CD4-positive, alpha-beta T cell treated with Interleukin-15 for 4 hours (primary cell): ENCODE results near the gene MCHR1.
"Not testable (repeated sequence)": the region's sequence is repeated elsewhere in the genome, so short reads cannot be mapped to it uniquely, and the experiment has no call there.

Experiments used
- DNase-seq: peaks from one replicate; pipeline ENCODE4 v3.0.0-alpha.2; 2020; ENCODE audit warnings: low spot score

The MCHR1 gene

DNA sequence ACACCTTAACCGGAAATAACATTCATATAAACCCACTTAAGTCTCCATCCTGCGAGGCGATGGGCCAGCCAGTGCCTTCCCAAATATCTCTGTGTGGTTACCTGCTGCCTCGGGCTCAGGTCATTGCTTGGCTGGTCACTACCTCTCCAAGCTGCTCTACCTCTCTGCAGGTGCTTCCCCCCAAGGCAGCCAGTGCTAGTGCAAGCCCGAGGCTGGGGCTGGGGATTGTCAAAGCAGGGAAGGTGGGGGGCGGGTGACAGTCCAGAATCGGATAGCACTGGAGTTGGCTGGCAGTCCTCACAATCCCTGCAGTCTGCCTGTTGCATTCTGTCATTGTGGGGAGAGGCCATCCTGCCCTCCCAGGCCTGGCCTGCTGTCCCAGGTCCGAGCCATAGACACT lies 11.1 kb downstream of the MCHR1 start:
- no peak for DNase-seq

DNA sequence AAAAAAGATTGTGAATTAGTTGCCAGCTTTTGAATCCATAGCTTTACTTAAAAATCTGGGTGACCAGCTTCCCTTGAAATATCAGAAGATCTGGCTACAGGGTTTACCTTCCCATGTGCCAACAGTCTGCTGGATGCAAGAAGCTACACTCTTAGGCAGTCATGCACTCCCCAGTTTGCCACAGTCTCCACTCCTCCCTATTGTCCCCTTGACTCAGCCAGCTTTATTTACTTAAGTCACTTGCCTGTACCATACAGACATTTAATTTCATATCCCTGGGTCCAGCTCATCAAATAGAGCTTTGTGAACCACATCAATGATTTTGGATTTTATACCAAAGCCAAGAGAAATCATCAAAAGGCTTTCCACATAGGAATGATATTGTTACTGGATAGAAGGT lies 12.2 kb downstream of the MCHR1 start:
- no peak for DNase-seq

DNA sequence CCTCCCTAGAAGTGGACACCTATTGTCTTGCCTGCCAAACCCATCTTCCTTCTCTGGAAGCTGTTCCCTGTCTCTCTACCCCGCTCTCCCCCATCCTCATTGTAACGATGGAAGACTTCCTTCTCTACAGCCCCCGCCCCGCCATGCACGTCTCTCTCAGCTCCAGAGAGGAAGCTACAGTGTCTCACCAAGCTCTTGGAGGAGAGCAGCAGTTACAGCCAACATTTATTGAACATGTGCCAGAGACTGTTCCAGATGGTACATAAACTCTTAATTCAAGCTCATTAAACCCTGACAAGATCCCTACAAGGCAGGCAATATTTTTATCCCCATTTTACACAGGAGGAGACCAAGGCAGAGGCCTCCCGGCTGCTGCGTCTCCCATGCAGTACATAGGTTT lies 15.1 kb downstream of the MCHR1 start:
- DNase-seq = no peak

DNA sequence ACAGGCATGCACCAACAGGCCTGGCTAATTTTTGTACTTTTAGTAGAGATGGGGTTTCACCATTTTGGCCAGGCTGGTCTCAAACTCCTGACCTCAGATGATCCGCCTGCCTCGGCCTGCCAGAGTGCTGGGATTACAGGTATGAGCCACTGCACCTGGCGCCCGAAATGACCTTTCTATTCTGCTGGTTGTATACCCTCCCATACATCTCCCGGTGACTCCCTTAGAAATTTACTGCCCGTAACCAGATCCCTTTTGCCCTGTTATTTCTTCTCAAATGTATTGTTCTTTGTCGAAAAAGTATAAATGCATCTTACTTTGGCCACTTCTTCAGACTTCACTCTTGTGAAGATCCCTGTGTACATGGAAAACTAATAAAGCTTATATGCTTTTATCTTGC lies 22.0 kb downstream of the MCHR1 start:
- DNase-seq = no peak

DNA sequence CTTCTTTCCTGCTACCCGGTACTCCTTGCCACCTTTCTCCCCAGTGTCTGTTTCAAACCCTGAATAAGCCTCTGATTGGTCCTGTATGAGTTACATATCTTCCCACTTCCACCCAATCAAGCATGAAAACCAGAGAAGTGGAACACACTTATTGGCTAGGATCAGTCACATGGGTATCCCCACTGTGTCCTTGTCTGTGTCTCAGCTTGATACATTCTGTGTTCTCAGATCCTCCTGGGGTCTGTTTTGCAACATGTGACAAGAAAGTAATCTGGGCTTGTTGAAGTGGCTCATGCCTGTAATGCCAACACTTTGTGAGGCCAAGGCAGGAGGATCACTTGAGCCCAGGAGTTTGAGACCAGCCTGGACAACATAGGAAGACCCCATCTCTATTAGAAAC lies 23.9 kb downstream of the MCHR1 start:
- no peak for DNase-seq

DNA sequence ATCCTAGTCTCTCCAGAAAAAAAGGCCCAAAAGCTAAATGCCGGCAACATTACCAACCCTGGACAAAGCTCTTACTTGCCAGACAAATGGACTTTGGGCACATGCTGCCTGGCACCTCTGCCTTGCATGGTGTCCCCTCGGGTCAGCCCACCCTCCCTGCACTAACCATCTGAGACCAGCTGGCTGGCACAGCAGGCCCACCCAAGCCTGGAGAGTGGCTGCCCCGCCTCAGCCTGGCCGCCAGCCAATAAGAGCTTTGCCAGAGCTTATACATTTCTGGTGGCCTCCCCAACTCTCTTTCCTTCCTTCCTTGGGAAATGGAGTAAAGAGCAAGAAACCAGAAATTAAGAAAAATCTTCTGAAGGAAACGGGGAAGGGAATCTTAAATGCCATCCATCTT lies 24.5 kb downstream of the MCHR1 start:
- no peak for DNase-seq

DNA sequence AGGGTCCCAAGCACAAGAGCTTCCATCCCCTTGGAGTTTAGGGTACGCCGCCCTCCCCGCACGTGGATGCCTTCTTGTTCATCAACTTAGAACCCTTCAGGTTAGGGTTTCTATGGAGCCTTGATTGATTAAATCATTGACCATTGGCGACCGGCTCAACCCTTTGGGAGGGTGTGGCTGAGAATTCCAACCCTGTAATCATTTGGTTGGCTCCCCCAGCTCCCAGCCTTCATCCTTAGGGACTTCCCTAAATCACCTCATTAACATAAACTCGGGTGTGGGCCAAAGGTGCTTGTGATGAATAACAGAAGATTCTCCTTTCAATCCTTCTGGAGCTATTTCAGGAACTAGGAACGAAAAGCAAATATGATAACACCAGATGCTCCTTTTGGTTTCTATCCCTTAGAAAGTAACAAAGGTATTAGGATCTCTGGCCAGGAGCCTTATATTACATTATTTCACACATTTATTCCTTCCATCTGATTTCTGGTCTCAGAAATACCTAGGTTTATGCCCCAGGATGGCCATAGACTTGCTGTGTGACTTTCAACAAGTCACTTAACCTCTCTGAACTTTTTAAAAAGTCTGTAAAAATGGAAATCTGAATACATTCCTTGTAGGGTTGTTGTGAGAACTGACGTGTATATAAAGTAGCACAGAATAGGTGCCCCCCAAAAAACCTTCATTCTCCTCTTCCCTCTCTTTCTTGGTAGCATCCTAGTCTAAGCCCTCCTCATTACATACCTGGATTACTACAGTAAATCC lies 26.8 kb downstream of the MCHR1 start:
- DNase-seq = no peak

DNA sequence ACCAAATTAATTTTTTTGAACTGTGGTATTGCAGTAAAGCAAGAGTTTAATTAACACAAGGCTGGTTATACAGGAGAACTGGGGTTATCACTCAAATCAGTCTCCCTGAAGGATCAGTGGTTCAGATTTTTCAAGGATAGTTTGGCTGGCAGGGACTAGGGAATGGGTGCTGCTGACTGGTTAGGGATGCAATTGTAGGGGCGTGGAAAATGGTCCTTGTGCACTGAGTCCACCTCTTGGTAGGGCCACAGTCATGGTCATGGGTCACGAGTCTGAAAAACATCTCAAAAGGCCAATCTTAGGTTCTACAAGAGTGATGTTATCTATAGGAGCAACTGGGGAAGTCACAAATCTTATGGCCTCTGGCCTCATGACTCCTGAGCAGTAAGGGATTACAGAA lies 27.9 kb downstream of the MCHR1 start:
- no peak for DNase-seq

DNA sequence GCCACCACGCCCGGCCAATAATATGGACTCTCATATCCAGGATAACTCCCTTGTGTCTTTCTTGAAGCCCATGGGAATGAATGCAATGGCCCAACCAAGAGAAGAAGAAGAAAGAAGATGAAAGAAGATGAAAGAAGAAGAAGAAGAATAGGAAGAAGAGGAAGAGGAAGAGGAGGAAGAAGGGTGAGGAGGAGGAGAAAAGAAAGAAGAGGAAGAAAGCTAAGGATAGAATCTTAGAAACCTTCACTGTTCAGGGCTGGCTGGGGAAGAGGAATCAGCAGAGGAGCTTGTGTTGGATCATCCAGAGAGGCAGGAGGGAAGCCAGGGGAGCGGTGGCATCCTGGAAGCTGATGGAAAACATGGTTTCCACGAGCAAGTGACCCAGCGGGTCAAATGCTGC lies 28.9 kb downstream of the MCHR1 start:
- DNase-seq = no peak

DNA sequence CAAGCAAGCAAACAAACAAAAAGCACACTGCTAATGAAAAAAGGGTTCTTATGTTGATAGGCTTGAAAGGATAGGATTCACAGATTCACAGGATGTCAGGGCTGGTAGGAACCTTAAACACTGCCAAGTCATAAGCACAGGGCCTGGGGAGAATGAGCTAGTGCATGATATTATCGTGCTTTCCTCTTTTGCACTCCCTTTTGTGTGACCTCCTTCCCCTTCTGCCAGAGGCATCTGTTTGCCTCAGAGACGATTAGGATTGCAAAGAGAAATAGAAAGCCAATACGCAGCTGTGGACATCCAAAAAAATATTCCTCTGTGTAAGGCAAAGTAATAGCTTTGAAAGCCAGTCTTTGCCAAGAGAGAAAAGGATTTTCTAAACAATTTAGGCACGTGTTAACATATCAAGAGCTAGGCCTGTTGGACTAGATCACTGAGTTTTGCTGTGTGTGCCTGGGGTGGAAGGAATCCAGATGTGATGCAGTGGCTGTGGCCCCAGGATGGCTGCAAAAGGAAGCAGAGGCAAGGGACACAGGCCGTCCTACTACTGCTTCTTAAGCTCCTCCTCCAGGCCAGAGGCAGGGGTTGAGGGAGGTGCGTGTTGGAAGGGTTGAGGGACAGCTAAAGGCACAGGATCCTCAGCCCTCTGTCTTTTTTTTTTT lies 30.6 kb downstream of the MCHR1 start:
- no peak for DNase-seq

DNA sequence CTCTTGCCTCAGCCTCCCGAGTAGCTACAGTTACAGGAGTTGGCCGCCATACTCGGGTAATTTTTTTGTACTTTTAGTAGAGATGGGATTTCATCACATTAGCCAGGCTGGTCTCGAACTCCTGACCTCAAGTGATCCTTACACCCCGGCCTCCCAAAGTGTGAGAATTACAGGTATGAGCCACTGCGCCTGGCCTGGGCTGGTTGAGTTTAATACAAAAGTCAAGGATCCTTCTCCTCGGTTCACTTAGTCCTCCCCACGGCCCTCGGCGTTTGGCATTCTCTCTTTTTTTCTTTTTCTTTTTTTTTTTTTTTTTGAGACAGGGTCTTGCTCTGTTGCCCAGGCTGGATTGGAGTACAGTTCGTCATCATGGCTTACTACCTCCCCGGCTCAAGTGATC lies 33.0 kb downstream of the MCHR1 start:
- no peak for DNase-seq

DNA sequence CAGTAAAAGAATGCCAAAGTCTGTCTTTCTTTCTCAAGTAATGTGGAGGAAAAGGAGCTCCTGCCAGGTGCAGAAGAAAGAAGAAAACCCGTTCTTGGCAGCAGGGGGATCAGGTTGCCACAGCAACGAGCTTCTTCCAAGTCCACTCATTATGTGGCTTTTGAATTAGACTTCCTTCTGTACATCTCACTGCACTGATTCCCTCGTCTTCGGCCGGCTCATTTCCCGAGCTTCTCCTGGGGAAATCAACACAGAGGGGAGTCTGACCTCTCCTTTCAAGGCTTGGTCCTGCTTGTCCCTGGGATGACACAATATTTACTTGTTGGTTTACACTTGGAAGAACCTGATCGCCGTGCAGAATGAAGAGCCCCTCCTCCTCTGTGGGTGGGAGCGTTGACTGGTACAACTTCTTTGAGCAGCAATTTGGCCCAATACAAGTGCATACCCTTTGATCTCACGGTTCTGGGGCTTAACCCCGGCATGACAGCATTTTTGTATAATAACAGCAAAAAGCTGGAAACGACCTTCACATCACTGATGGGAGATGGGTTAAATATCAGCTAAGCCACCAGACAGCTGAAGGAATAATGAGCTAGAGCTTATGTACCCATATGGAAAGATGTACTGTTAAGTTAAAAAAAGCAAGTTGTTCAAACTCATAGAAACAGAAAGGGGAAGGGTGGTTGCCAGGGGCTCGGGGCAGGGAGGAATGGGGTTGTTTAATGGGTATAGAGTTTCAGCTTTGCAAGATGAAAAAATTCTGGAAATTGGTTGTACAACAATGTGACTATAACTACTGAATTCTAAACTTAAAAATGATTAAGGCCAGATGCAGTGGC lies 35.4 kb downstream of the MCHR1 start:
- no peak for DNase-seq

DNA sequence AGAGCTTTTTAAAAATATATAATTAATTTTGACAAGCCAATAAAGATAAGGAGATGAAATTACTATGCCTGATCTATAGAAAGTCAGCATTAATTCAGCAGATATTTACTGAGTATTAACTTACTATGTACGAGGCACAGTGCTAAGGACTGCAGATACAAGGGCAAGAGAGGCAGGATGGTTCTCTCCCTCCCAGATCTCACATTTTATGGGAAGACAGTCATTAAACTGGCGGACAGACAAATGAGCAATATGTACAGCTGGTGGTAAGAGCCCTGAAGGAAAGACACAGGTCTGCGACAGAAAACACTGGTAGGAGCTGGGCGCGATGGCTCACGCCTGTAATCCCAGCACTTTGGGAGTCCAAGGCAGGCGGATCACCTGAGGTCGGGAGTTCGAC lies 36.8 kb downstream of the MCHR1 start:
- DNase-seq = no peak

DNA sequence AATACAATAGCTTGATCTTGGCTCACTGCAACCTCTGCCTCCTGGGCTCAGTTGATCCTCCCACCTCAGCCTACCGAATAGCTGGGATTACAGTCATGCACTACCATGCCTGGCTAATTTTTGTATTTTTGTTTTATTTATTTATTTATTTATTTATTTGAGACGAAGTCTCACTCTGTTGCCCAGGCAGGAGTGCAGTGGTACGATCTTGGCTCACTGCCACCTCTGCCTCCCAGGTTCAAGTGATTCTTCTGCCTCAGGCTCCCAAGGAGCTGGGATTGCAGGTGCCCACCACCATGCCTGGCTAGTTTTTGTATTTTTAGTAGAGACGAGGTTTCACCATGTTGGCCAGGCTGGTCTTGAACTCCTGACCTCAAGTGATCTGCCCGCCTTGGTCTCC lies 38.4 kb downstream of the MCHR1 start:
- DNase-seq = not testable (repeated sequence)

DNA sequence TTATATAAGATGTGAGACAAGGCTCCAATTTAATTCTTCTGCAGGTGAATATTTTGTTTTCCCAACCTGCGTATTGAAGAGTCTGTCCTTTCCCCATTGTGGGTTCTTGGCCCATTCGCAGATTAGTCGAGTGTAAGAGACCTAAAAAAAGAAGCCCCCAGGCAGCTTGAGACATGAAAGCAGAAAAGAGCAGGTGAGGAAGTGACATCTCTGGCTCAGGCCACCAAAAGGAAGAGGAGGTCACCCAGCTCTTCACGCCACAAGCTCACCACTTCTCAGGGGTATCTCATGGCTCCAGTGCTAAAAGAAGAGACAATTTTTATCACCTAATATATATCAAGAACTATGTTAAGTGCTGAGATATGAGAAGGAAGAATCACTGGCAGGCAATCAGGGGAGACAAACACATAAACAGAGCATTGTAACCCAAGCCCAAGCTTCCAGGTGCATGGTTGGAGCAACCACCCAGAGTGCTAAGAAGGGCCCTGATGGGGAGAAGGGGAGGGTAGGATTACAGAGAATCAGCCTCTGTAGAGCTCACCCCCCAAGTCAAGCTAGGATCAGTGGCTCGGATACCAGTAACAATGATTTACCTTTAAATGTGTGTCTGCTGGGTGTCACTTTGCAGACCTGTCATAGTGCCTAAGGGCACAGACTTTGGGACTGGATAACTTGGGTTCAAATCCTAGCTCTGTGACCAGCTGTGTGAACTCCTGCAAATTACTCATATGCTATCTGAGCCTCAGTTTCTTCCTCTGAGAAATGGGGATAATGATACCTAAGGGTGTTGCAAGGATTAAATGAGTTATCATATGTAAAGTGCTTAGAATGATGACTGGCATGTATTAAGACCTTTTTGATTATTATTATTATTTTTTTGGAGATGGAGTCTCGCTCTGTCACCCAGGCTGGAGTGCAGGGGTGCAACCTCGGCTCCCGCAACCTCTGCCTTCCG lies 39.2 kb downstream of the MCHR1 start:
- DNase-seq = no peak

DNA sequence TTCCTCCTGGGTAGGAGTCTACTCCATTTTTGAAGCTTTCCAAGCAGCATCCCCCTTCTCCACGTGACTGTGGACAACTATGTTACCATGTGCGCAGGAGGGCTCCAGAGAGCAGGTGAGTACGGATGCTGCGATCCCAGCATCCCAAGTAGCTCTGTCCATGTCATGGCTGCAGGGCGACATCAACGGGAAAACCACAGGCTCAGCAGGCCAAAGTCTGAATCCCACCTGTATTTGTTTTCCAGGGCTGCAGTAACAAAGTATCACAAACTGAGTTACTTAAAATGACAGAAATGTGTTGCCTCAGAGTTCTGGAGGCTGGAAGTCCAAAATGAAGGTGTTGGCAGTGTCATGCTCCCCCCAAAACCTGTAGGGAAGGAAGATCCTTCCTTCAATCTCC lies 40.3 kb downstream of the MCHR1 start:
- DNase-seq = no peak

DNA sequence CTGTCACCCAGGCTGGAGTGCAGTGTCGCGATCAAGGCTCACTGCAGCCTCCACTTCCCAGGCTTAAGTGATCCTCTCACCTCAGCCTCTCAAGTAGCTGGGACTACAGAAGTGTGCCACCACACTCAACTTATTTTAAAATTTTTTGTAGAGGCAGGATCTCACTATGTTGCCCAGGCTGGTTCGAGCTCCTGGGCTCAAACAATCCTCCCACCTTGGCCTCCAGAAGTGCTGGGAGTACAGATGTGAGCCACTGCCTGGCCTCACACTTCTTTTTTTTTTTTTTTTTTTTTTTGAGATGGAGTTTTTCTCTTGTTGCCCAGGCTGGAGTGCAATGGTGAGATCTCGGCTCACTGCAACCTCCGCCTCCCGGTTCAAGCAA lies 40.9 kb downstream of the MCHR1 start:
- DNase-seq = not testable (repeated sequence)

DNA sequence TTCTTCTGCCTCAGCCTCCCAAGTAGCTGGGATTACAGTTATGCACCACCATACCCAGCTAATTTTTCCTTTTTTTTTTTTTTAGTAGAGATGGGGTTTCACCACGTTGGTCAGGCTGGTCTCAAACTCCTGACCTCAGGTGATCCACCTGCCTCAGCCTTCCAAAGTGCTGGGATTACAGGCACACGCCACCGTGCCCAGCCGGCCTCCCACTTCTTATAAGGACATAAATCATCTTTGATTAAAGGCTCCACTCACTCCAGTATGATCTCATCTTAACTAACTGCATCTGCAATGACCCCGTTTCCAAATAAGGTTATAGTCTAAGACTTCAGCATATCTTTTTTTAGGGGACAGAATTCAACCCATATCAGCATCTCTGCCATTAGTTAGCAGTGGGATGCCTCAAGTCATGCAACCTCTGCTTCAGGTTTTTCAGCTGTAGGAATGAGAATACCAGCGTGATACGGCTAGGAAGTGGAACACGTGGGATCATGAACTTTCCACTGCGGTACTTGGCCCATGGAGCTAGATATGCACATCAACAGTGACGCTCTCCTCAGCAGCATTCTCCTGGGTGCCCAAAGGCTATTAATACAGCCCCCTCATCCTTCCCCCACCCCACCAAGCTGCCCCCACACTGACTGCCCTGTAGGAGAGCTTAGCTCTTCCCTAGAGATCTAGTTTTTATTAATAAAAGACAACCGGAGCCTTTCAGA lies 41.4 kb downstream of the MCHR1 start:
- no peak for DNase-seq

DNA sequence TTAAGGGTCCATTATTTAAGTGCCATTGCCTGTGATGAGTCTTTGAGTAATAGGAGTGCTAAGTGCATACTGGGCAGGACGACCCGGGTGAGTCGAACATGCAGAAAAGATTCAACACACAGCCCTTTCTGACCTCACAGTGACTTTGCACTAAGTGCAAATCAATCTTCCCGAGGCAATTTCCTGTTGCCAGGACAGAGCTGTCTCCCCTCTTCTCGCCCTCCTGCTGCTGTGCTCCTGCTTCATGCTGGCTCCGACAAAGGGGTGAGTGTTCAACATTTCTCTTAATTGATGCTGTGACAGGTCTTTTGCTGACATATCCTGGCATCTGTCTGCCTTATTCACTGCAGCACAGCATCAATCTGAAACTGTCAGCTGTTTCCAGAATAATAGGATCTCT lies 42.0 kb downstream of the MCHR1 start:
- no peak for DNase-seq

DNA sequence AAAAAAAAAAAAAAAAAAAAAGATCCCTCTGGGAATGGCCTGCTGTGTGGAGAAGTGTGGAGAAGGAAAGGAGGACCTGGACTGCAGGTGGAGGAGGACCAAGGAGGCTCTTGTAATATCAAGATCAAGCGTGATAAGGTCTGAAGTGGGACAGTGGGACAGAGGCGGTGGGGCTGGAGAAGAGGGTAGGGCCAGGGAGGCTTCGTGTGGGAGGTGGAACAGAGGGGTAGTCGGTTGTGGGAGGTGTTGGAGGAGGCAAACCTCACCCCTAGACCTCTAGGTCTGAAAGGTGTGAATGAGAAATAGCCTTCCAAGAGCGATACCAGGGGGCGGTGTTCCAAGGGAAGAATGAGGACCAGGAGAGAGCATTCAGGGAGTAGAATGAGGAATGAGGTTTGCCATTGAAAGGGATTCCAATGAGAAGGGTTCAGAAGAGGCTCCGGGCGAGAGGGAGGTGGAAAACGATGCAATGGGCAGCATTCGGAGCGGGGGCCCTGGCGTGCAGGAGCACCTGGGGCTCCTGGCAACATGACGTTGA lies 44.2 kb downstream of the MCHR1 start:
- DNase-seq = no peak

DNA sequence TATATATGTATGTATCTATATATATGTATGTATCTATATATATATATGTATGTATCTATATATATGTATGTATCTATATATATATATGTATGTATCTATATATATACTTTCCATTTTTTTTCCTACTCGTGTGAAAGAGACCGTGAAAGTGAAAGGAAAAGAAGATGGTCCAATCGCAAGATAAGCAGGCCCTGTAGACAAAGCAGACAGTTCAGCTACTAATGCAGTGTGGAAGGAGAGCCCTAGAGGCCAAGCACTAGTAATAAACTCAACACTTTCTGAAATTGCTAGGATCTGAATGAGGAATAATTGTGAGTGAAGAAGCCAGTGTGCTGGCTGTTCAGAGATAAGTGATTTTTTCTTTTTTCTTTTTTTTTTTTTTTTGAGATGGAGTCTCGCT lies 47.2 kb downstream of the MCHR1 start:
- DNase-seq = peak; percentile 26
